Astrocyte of the spinal cord (primary cell): Measurements from ENCODE around the gene ARSA.

Experiments
- DNase-seq: peaks from one replicate; pipeline ENCODE4 v3.0.0; 2011; ENCODE audit warnings: low read depth, low spot score
- H3K4me3 ChIP-seq: 2 replicates; pipeline ENCODE4 v1.5.1; 2011; ENCODE audit warnings: low read depth, mild to moderate bottlenecking, low read length, moderate library complexity
- CTCF ChIP-seq: IDR thresholded peaks from 2 replicates; pipeline ENCODE4 v1.5.1; 2012; ENCODE audit warnings: low read depth, mild to moderate bottlenecking, low read length, inconsistent platforms
- in situ Hi-C: cut with HindIII; loops from 2 replicates; pipeline ENCODE4 v1.10.0; 2017; ENCODE audit warnings: low sequenced_read_pairs

The ARSA gene

GRCh38 chr22:50633086-50633485 is 5.1 kb upstream of the ARSA start:
- in situ Hi-C loops: no loop called here
- no peak for TF ChIP-seq CTCF
- no peak overlapping the region for H3K4me3 ChIP-seq
- DNase-seq: no peak

- in situ Hi-C loops: no loop called here
- TF ChIP-seq CTCF: no peak
- no peak overlapping the region for H3K4me3 ChIP-seq
- DNase-seq: no peak
These were observed 2.4 kb upstream of the ARSA start for GRCh38 chr22:50630376-50630775.

- H3K4me3 ChIP-seq: peak overlapping the region; percentile 66
- in situ Hi-C loops: no loop called here
- no peak for DNase-seq
- no peak for TF ChIP-seq CTCF
These were observed 687 bp upstream of the ARSA start for GRCh38 chr22:50628543-50629134.

GRCh38 chr22:50626850-50627641 is 906 bp downstream of the ARSA start:
- TF ChIP-seq CTCF: no peak
- DNase-seq: no peak
- in situ Hi-C loops: no loop called here
- H3K4me3 ChIP-seq: peak overlapping the region; percentile 81

- in situ Hi-C loops: no loop called here
- H3K4me3 ChIP-seq: no peak overlapping the region
- no peak for DNase-seq
- no peak for TF ChIP-seq CTCF
These were observed 1.6 kb downstream of the ARSA start for GRCh38 chr22:50626314-50626849.

- H3K4me3 ChIP-seq: no peak overlapping the region
- DNase-seq: no peak
- in situ Hi-C loops: no loop called here
- TF ChIP-seq CTCF: no peak
These were observed 2.2 kb downstream of the ARSA start for GRCh38 chr22:50625568-50626313.
